Endometrium (tissue), 2 donors: ENCODE measurements around the gene ALDH3A2.
A peak's percentile ranks its signal among the peaks of the same experiment; 100 is the strongest.

ENCODE experiments used
- FAIRE-seq: peaks from 2 replicates; lab custom pipeline; 2012; peaks lifted over from hg19 to GRCh38; lab: Jason Lieb, UNC
- donor health status: control.
- donor health status: control.

The ALDH3A2 gene

GRCh38 chr17:19648475-19649273, at the start of gene ALDH3A2:
Gene ALDH3A2, plus strand, starts transcription at chr17:19648751. Its CDS starts 221 bp downstream, at chr17:19648972.
- peak; percentile 4 for FAIRE-seq

DNA sequence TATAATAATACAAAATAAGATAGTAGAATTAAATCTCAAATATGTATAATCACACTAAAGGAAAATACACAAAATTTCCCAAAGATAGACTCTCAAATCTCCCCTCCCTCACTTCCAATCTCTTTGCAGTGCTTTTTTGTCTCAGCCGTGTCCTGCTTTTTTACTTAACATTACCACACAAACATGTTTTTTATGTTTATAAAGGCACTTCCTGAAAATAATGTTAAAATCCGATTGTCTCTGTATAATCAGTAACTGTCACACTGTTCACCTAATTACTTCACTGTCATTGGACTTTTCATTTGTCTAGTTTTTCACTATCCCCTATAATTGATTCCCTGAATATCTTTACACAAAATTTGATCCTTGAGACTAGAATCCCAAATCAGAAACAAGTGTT, 38.2 kb upstream of the ALDH3A2 start:
- no peak for FAIRE-seq

GRCh38 chr17:19610879-19611278, 37.7 kb upstream of the ALDH3A2 start:
- FAIRE-seq = no peak

- no peak for FAIRE-seq
These were observed 34.6 kb upstream of the ALDH3A2 start for GRCh38 chr17:19613979-19614378.

DNA sequence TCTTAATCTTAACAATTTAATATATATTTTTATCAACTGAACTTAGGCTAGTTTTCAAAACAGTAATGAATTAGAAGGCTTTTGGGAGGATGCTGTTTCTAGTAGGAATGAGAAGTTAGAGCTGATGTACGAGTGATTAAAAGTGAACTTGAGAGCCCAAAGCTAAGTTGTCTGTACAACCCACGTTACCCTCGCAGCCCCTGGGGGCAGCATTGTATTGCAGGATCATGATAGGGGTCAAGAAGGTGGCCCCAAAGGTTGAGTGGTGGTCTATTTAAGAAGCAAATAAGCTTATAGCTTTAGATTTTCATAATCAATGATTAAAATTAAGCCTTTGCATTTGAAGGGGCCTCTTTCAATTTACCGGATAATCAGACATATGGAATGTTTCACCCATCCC, 33.7 kb upstream of the ALDH3A2 start:
- no peak for FAIRE-seq

- FAIRE-seq = no peak
These were observed 30.5 kb upstream of the ALDH3A2 start for GRCh38 chr17:19618015-19618414.

- FAIRE-seq = no peak
These were observed 28.7 kb upstream of the ALDH3A2 start for GRCh38 chr17:19619705-19620325.

- no peak for FAIRE-seq
These were observed 26.9 kb upstream of the ALDH3A2 start for GRCh38 chr17:19621697-19622096.

GRCh38 chr17:19626079-19626478, 22.5 kb upstream of the ALDH3A2 start:
- no peak for FAIRE-seq

GRCh38 chr17:19629449-19629848, 19.1 kb upstream of the ALDH3A2 start:
- FAIRE-seq = no peak

DNA sequence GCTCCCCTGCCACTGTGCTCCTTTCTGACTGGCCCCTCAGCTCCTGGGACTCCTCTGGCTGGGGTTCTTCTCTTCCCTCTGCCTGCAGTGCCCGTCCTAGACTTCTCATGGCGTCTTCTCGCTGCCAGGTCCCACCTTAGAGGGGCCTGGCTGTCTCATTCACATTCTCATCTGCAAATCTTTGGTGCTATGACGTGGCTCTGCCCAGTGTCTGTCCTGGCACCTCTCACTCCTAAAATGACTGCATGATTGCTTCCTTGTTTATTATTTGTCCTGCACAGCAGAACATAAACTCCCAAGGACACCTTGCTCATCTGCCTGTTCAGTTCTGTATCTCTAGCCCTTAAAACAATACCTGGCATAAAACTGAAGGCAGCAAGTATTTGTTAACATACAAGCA, 18.5 kb upstream of the ALDH3A2 start:
- no peak for FAIRE-seq

- no peak for FAIRE-seq
These were observed 17.9 kb upstream of the ALDH3A2 start for GRCh38 chr17:19630661-19631060.

- no peak for FAIRE-seq
These were observed 16.6 kb upstream of the ALDH3A2 start for GRCh38 chr17:19631905-19632304.

GRCh38 chr17:19641687-19642372, 6.7 kb upstream of the ALDH3A2 start:
- no peak for FAIRE-seq

- FAIRE-seq = no peak
These were observed 6.1 kb upstream of the ALDH3A2 start for GRCh38 chr17:19642373-19642893.

DNA sequence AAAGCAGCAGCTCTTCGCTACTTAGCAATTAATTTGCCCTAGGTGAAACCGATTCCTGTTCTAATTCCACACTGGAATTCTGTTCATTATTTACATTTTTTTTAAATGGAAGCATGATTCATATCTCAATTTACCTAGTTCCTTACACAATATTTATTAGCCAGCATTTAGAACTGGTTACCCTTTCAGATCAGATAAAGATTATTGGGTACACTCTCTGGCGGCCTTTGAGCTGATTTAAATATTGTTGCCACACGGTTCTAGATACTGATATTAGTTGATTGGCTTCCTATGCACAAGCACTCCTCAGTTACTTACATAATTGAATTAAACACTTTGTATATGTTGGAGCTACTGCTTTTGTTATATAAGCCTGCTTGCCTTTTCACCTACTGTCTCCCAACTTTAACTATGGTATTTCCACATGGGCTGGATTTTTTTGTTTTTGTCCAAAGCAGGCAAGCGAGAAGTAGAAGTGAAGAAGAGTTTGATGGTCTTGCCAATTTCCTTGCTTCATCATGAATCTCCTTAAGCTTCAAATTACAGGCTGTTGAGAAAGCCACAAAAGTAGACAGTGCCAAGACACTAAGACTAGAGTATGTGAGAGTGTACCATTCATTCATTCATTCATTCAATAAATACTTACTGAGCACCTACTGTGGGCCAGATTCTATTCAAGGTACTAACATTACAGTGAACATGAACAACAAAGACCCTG, 3.9 kb upstream of the ALDH3A2 start:
- FAIRE-seq = no peak

GRCh38 chr17:19645734-19646201, 2.8 kb upstream of the ALDH3A2 start:
- no peak for FAIRE-seq

GRCh38 chr17:19646788-19647696, 1.5 kb upstream of the ALDH3A2 start:
- no peak for FAIRE-seq

- FAIRE-seq = no peak
These were observed 665 bp upstream of the ALDH3A2 start for GRCh38 chr17:19647697-19648474.

GRCh38 chr17:19649274-19649541, 657 bp downstream of the ALDH3A2 start:
- FAIRE-seq = no peak

GRCh38 chr17:19650826-19651225, 2.3 kb downstream of the ALDH3A2 start:
- no peak for FAIRE-seq
